ENCODE data around the gene ACOT7.

The ACOT7 gene

GRCh38 chr1:6348511-6349191 lies 44.9 kb downstream of the ACOT7 start:
- Histone ChIP-seq H4K8ac (ENCODE audit: low read depth, low read length) (no peak overlapping the region), H3K4me3 (ENCODE audit: low read length in 2 of 2) (no peak overlapping the region), H2BK120ac (ENCODE audit: low read depth, low read length) (peak overlapping the region; percentile 7), H3K4me1 (ENCODE audit: control insufficient read depth in 2 of 2, insufficient read depth in 1 of 2, low read depth in 1 of 2, low read length in 2 of 2) (peaks cover 12 to 16% of the 10 kb centered on the region in 2 donors), H3K36me3 (replicated peaks in 1 of 2; ENCODE audit: control insufficient read depth in 2 of 2, insufficient read depth in 2 of 2, low read length in 2 of 2) (peaks cover 3 to 21% of the 10 kb centered on the region in 2 donors), H3K27me3 (ENCODE audit: control insufficient read depth in 3 of 3, insufficient read depth in 3 of 3, low read depth in 1 of 3, low read length in 3 of 3) (no peaks in the 10 kb centered on the region), H2AFZ (ENCODE audit: low read length) (no peak overlapping the region), H3K9me3 (replicated peaks in 1 of 2; ENCODE audit: control insufficient read depth in 2 of 2, insufficient read depth in 1 of 2, low read depth in 1 of 2, low read length in 2 of 2) (no peaks in the 10 kb centered on the region), H3K9ac (ENCODE audit: low read depth, low read length, poor library complexity) (no peak overlapping the region), H2BK15ac (ENCODE audit: low read length) (no peak overlapping the region), H3K4ac (ENCODE audit: low read length) (no peak overlapping the region), H3K79me1 (ENCODE audit: low read depth, low read length) (peaks cover 15% of the 10 kb centered on the region), H2BK12ac (ENCODE audit: low read length) (no peak overlapping the region), H2BK5ac (ENCODE audit: low read length) (no peak overlapping the region), H2AK5ac (ENCODE audit: low read depth, low read length) (peak overlapping the region; percentile 94), H3K14ac (ENCODE audit: low read length) (peak overlapping the region; percentile 64), H3K27ac (replicated peaks; ENCODE audit: low read length) (peak overlapping the region; percentile 63), H3K23ac (ENCODE audit: low read depth, low read length, poor library complexity) (peak overlapping the region; percentile 23), H3K18ac (ENCODE audit: low read length) (peak overlapping the region; percentile 78), H4K91ac (ENCODE audit: low read depth, low read length, poor library complexity) (no peak overlapping the region), H3K4me2 (ENCODE audit: insufficient read depth, low read length, poor library complexity, severe bottlenecking) (no peak overlapping the region)
- WGBS, 2 donors (ENCODE audit: extremely low coverage in 2 of 2, insufficient read length in 2 of 2, insufficient replicate concordance in 1 of 2), result no CpG with 5 or more reads among the region's 13 CpGs
- no peak for DNase-seq (ENCODE audit: low spot score)

GRCh38 chr1:6347641-6348487 lies 45.7 kb downstream of the ACOT7 start:
- Histone ChIP-seq H3K27ac (replicated peaks; ENCODE audit: low read length) (peak overlapping the region; percentile 63), H3K9ac (ENCODE audit: low read depth, low read length, poor library complexity) (no peak overlapping the region), H2AFZ (ENCODE audit: low read length) (no peak overlapping the region), H3K27me3 (ENCODE audit: control insufficient read depth in 3 of 3, insufficient read depth in 3 of 3, low read depth in 1 of 3, low read length in 3 of 3) (no peaks in the 10 kb centered on the region), H3K14ac (ENCODE audit: low read length) (no peak overlapping the region), H3K4me2 (ENCODE audit: insufficient read depth, low read length, poor library complexity, severe bottlenecking) (no peak overlapping the region), H3K23ac (ENCODE audit: low read depth, low read length, poor library complexity) (no peak overlapping the region), H3K18ac (ENCODE audit: low read length) (peak overlapping the region; percentile 20), H2BK15ac (ENCODE audit: low read length) (no peak overlapping the region), H3K9me3 (replicated peaks in 1 of 2; ENCODE audit: control insufficient read depth in 2 of 2, insufficient read depth in 1 of 2, low read depth in 1 of 2, low read length in 2 of 2) (no peaks in the 10 kb centered on the region), H4K8ac (ENCODE audit: low read depth, low read length) (no peak overlapping the region), H3K4ac (ENCODE audit: low read length) (no peak overlapping the region), H2AK5ac (ENCODE audit: low read depth, low read length) (no peak overlapping the region), H2BK12ac (ENCODE audit: low read length) (no peak overlapping the region), H2BK5ac (ENCODE audit: low read length) (no peak overlapping the region), H3K4me1 (ENCODE audit: control insufficient read depth in 2 of 2, insufficient read depth in 1 of 2, low read depth in 1 of 2, low read length in 2 of 2) (peaks cover 11 to 15% of the 10 kb centered on the region in 2 donors), H4K91ac (ENCODE audit: low read depth, low read length, poor library complexity) (no peak overlapping the region), H3K4me3 (ENCODE audit: low read length in 2 of 2) (no peak overlapping the region), H3K79me1 (ENCODE audit: low read depth, low read length) (peaks cover 15% of the 10 kb centered on the region), H3K36me3 (replicated peaks in 1 of 2; ENCODE audit: control insufficient read depth in 2 of 2, insufficient read depth in 2 of 2, low read length in 2 of 2) (peaks cover 3 to 21% of the 10 kb centered on the region in 2 donors), H2BK120ac (ENCODE audit: low read depth, low read length) (no peak overlapping the region)
- WGBS, 2 donors (ENCODE audit: extremely low coverage in 2 of 2, insufficient read length in 2 of 2, insufficient replicate concordance in 1 of 2), result no CpG with 5 or more reads among the region's 15 CpGs
- no peak for DNase-seq (ENCODE audit: low spot score)

- Histone ChIP-seq H3K9me3 (replicated peaks in 1 of 2; ENCODE audit: control insufficient read depth in 2 of 2, insufficient read depth in 1 of 2, low read depth in 1 of 2, low read length in 2 of 2) (no peaks in the 10 kb centered on the region), H3K27me3 (ENCODE audit: control insufficient read depth in 3 of 3, insufficient read depth in 3 of 3, low read depth in 1 of 3, low read length in 3 of 3) (no peaks in the 10 kb centered on the region)
These were observed 48.1 kb downstream of the ACOT7 start for GRCh38 chr1:6345460-6345859.

GRCh38 chr1:6345009-6345408 lies 48.6 kb downstream of the ACOT7 start:
- H3K79me1 ChIP-seq (ENCODE audit: low read depth, low read length), result peaks cover 6% of the 10 kb centered on the region
- no peaks in the 10 kb centered on the region for H3K27me3 ChIP-seq (ENCODE audit: control insufficient read depth in 3 of 3, insufficient read depth in 3 of 3, low read depth in 1 of 3, low read length in 3 of 3)
- H2BK120ac ChIP-seq (ENCODE audit: low read depth, low read length), result no peak overlapping the region
- H3K9ac ChIP-seq (ENCODE audit: low read depth, low read length, poor library complexity), result no peak overlapping the region
- H3K9me3 ChIP-seq (replicated peaks in 1 of 2; ENCODE audit: control insufficient read depth in 2 of 2, insufficient read depth in 1 of 2, low read depth in 1 of 2, low read length in 2 of 2), result no peaks in the 10 kb centered on the region
- H3K4ac ChIP-seq (ENCODE audit: low read length), result no peak overlapping the region
- no peak overlapping the region for H3K23ac ChIP-seq (ENCODE audit: low read depth, low read length, poor library complexity)
- H3K4me2 ChIP-seq (ENCODE audit: insufficient read depth, low read length, poor library complexity, severe bottlenecking), result no peak overlapping the region
- peaks cover 3 to 27% of the 10 kb centered on the region in 2 donors for H3K36me3 ChIP-seq (replicated peaks in 1 of 2; ENCODE audit: control insufficient read depth in 2 of 2, insufficient read depth in 2 of 2, low read length in 2 of 2)
- H4K8ac ChIP-seq (ENCODE audit: low read depth, low read length), result no peak overlapping the region
- H3K14ac ChIP-seq (ENCODE audit: low read length), result no peak overlapping the region
- no peak overlapping the region for H3K18ac ChIP-seq (ENCODE audit: low read length)
- no peak overlapping the region for H2BK12ac ChIP-seq (ENCODE audit: low read length)
- no peak overlapping the region for H2AFZ ChIP-seq (ENCODE audit: low read length)
- peaks cover 14% of the 10 kb centered on the region in 2 donors for H3K4me1 ChIP-seq (ENCODE audit: control insufficient read depth in 2 of 2, insufficient read depth in 1 of 2, low read depth in 1 of 2, low read length in 2 of 2)
- no CpG with 5 or more reads among the region's 7 CpGs for WGBS, 2 donors (ENCODE audit: extremely low coverage in 2 of 2, insufficient read length in 2 of 2, insufficient replicate concordance in 1 of 2)
- H2BK15ac ChIP-seq (ENCODE audit: low read length), result no peak overlapping the region
- DNase-seq (ENCODE audit: low spot score), result no peak
- no peak overlapping the region for H3K27ac ChIP-seq (replicated peaks; ENCODE audit: low read length)
- H2AK5ac ChIP-seq (ENCODE audit: low read depth, low read length), result no peak overlapping the region
- no peak overlapping the region for H2BK5ac ChIP-seq (ENCODE audit: low read length)
- no peak overlapping the region for H3K4me3 ChIP-seq (ENCODE audit: low read length in 2 of 2)
- no peak overlapping the region for H4K91ac ChIP-seq (ENCODE audit: low read depth, low read length, poor library complexity)

More at GRCh38 chr1:6345460-6345859, 48.1 kb downstream of the ACOT7 start:
- peaks cover 11 to 13% of the 10 kb centered on the region in 2 donors for H3K4me1 ChIP-seq (ENCODE audit: control insufficient read depth in 2 of 2, insufficient read depth in 1 of 2, low read depth in 1 of 2, low read length in 2 of 2)
- no peak overlapping the region for H2BK5ac ChIP-seq (ENCODE audit: low read length)
- no CpG with 5 or more reads among the region's 14 CpGs for WGBS, 2 donors (ENCODE audit: extremely low coverage in 2 of 2, insufficient read length in 2 of 2, insufficient replicate concordance in 1 of 2)
- no peak for DNase-seq (ENCODE audit: low spot score)
- H3K36me3 ChIP-seq (replicated peaks in 1 of 2; ENCODE audit: control insufficient read depth in 2 of 2, insufficient read depth in 2 of 2, low read length in 2 of 2), result peaks cover 3 to 27% of the 10 kb centered on the region in 2 donors
- no peak overlapping the region for H2BK12ac ChIP-seq (ENCODE audit: low read length)
- no peak overlapping the region for H3K4me3 ChIP-seq (ENCODE audit: low read length in 2 of 2)
- no peak overlapping the region for H4K8ac ChIP-seq (ENCODE audit: low read depth, low read length)
- no peak overlapping the region for H2BK15ac ChIP-seq (ENCODE audit: low read length)
- H3K27ac ChIP-seq (replicated peaks; ENCODE audit: low read length), result no peak overlapping the region
- no peak overlapping the region for H3K4me2 ChIP-seq (ENCODE audit: insufficient read depth, low read length, poor library complexity, severe bottlenecking)
- no peak overlapping the region for H3K4ac ChIP-seq (ENCODE audit: low read length)
- H3K18ac ChIP-seq (ENCODE audit: low read length), result no peak overlapping the region
- no peak overlapping the region for H3K14ac ChIP-seq (ENCODE audit: low read length)
- H3K9ac ChIP-seq (ENCODE audit: low read depth, low read length, poor library complexity), result no peak overlapping the region
- no peak overlapping the region for H4K91ac ChIP-seq (ENCODE audit: low read depth, low read length, poor library complexity)
- no peak overlapping the region for H2AK5ac ChIP-seq (ENCODE audit: low read depth, low read length)
- no peak overlapping the region for H2AFZ ChIP-seq (ENCODE audit: low read length)
- no peak overlapping the region for H3K23ac ChIP-seq (ENCODE audit: low read depth, low read length, poor library complexity)
- no peak overlapping the region for H2BK120ac ChIP-seq (ENCODE audit: low read depth, low read length)
- H3K79me1 ChIP-seq (ENCODE audit: low read depth, low read length), result peaks cover 6% of the 10 kb centered on the region

Measured in neuronal stem cell (in vitro differentiated cells).